ENCODE results near the gene CACHD1. TPM values are rescaled to one million over a fixed set of nuclear protein-coding genes. Genes with fewer than 3 reads are reported as not detected.

Gene CACHD1
- total RNA-seq, 2 donors from 2014 or later: 10.8 to 14.4 TPM

DNA sequence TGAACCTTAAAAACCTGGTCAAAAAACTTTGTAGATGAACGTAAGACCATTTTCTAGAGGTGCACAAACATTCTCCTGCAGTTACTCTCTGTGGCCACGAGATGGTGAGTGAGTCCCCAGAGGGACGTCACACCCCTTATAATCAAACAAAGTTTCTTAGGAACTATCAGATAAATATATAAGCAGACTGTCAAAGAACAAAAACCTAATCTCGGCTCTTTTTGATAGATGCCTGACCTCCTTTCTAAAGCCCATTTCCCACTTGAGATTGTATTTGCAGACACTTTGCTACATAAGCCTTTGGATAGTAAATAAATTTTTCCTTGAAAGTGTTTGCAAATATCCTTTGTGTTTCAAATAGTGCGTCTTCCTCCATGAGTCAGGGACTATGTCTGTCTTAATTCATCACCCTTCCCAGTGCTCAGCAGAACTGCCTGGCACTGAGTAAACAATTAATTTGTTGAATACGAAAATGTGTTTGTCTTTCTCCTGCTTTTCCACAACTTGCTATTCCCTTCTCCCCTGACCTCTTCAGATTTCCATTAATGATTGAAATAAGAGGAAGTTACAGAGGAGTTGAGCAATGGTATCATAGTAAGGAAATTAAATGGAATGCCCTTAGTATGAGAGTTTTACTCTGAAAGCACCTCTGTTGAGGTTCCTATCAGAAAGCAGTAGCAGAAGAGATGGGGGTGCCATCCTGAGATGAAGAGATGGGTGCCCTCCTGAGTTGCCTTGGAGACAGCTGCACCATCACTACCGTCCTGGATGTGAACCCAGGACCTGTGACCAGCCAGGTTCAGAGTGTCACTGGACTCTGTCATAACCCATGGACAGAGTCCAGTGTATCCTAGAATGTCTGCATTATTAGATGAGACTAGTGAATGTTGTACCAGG is 217.1 kb downstream of the CACHD1 start:
- intact Hi-C loops (cut with DNase I): no loop called here
- TF ChIP-seq POLR2A (IDR thresholded peaks at IDR 0.05) (no peak), POLR2AphosphoS5 (IDR thresholded peaks at IDR 0.05) (peak; percentile 5)
- TF ChIP-seq, protein P1, sequence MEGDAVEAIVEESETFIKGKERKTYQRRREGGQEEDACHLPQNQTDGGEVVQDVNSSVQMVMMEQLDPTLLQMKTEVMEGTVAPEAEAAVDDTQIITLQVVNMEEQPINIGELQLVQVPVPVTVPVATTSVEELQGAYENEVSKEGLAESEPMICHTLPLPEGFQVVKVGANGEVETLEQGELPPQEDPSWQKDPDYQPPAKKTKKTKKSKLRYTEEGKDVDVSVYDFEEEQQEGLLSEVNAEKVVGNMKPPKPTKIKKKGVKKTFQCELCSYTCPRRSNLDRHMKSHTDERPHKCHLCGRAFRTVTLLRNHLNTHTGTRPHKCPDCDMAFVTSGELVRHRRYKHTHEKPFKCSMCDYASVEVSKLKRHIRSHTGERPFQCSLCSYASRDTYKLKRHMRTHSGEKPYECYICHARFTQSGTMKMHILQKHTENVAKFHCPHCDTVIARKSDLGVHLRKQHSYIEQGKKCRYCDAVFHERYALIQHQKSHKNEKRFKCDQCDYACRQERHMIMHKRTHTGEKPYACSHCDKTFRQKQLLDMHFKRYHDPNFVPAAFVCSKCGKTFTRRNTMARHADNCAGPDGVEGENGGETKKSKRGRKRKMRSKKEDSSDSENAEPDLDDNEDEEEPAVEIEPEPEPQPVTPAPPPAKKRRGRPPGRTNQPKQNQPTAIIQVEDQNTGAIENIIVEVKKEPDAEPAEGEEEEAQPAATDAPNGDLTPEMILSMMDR (IDR thresholded peaks at IDR 0.05): peak; percentile 66 to 82 (median 78)
- no peak overlapping the region for H3K27ac ChIP-seq
- H3K36me3 ChIP-seq: no peaks in the 10 kb centered on the region
- H3K4me1 ChIP-seq (replicated peaks): no peaks in the 10 kb centered on the region
- H3K9me3 ChIP-seq: no peaks in the 10 kb centered on the region
- H3K27me3 ChIP-seq (replicated peaks; ENCODE audit: insufficient read depth): no peaks in the 10 kb centered on the region
- H3K4me3 ChIP-seq: no peak overlapping the region
- 27% methylated on average over 7 of the region's 7 CpGs for WGBS
- peak; percentile 16 for DNase-seq (ENCODE audit: low spot score)

DNA sequence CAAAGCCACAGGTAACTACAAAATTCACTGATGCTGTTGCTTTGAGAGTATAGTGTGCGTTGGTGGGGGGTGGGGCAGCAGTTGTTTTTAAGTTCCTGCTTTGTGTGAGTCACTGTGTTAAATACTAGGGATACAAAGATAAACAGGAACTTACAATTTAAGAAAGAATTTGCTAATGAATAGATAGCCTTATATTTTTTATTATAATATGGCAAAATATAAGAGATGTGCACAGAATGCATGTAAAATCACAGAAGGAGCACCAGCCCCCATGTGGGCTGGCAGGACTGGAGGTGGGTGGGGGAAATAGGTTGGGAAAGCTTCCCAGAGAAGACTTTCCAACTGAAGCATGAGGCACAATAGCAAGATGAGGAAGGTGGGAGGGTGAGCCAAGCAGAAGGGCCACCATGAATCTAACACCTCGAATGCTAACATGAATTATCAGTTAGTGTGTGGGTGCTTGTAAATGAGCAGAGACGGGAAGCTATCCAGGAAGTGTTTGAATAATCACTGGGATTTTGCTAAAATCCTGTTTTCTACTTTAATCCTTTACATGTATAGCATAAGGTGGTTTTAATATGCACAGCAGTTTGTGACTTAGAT is 217.9 kb downstream of the CACHD1 start:
- Histone ChIP-seq H3K9me3 (no peaks in the 10 kb centered on the region), H3K4me1 (replicated peaks) (no peaks in the 10 kb centered on the region), H3K27me3 (replicated peaks; ENCODE audit: insufficient read depth) (no peaks in the 10 kb centered on the region), H3K36me3 (no peaks in the 10 kb centered on the region), H3K4me3 (no peak overlapping the region), H3K27ac (no peak overlapping the region)
- 64% methylated on average over 3 of the region's 3 CpGs for WGBS
- TF ChIP-seq POLR2AphosphoS5 (IDR thresholded peaks at IDR 0.05) (no peak), POLR2A (IDR thresholded peaks at IDR 0.05) (no peak)
- TF ChIP-seq, protein P1 (IDR thresholded peaks at IDR 0.05): no peak
- DNase-seq (ENCODE audit: low spot score): no peak
- intact Hi-C loops (cut with DNase I): loop anchor here (1.0 kb wide), 1 partner anchor 136 kb away; no protein-coding TSS in a partner anchor

DNA sequence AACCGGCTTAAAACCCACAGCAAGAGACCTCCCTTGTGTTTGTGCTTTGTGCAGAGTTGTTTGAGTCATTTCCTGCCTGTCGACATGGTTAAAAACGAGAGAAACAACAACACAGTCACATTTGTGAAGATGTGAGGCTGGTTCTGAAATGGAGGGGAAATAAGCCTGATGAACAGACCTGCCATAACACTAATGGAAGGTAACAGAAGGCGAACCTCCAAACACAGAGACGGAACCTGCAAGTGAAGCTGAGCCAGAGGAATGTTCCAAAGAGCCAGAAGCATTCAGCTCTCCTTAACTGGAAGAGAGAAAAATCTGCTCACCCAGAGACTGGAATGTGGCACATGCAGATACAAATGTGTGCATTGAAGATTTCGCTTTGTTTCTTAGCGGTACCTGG is 221.7 kb downstream of the CACHD1 start:
- no peak overlapping the region for H3K27ac ChIP-seq
- H3K36me3 ChIP-seq: no peaks in the 10 kb centered on the region
- no peak for DNase-seq (ENCODE audit: low spot score)

DNA sequence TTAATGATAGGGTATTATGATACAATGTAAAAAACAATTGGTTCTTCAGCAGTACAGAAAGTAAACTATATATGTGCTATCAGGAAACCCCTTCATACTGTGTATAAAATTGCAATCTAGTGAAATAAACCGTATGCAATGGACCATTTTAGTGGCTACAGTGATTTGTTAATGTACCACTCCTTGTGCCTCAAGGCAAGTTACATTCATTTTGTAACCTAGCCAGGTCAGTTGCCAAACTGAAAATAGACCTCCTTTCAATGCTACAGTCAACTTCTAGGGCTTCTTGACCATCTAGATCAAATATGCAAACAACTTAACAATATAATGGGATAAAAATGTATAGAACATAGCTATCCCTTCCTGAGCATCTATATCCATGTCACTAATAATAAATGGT is 223.0 kb downstream of the CACHD1 start:
- no peak for DNase-seq (ENCODE audit: low spot score)
- Histone ChIP-seq H3K27ac (no peak overlapping the region), H3K36me3 (no peaks in the 10 kb centered on the region), H3K4me3 (no peak overlapping the region), H3K27me3 (replicated peaks; ENCODE audit: insufficient read depth) (no peaks in the 10 kb centered on the region), H3K9me3 (no peaks in the 10 kb centered on the region), H3K4me1 (replicated peaks) (no peaks in the 10 kb centered on the region)
- 19% methylated on average over 1 of the region's 1 CpG for WGBS
- intact Hi-C loops (cut with DNase I): loop anchor here (5.0 kb wide), 1 partner anchor 54 kb away; the partner anchor contains the start of gene RAVER2
- TF ChIP-seq POLR2AphosphoS5 (IDR thresholded peaks at IDR 0.05): no peak
- TF ChIP-seq POLR2A (IDR thresholded peaks at IDR 0.05): no peak
- TF ChIP-seq, protein P1 (IDR thresholded peaks at IDR 0.05): no peak

More for the DNA sequence above, 221.7 kb downstream of the CACHD1 start:
- H3K27me3 ChIP-seq (replicated peaks; ENCODE audit: insufficient read depth): no peaks in the 10 kb centered on the region
- TF ChIP-seq POLR2AphosphoS5 (IDR thresholded peaks at IDR 0.05) (no peak), POLR2A (IDR thresholded peaks at IDR 0.05) (no peak)
- TF ChIP-seq, protein P1 (IDR thresholded peaks at IDR 0.05): no peak
- intact Hi-C loops (cut with DNase I): loop anchor here (5.0 kb wide), 1 partner anchor 56 kb away; the partner anchor contains the start of gene RAVER2
- H3K9me3 ChIP-seq: no peaks in the 10 kb centered on the region
- WGBS: 66% methylated on average over 7 of the region's 7 CpGs
- H3K4me1 ChIP-seq (replicated peaks): no peaks in the 10 kb centered on the region
- no peak overlapping the region for H3K4me3 ChIP-seq

Data from prostate gland (tissue), 2 donors.